Left ventricle myocardium inferior (tissue), 1 donor: ENCODE data around the gene PDK2. TPM values are rescaled to one million over a fixed set of nuclear protein-coding genes. Genes with fewer than 3 reads are reported as not detected.

Experiments used
- DNase-seq: peaks from one replicate; pipeline ENCODE4 v3.0.0-alpha.2; 2020
- H3K27ac ChIP-seq: fragments of 200-600 bp; replicated peaks from 2 replicates; pipeline ENCODE4 v1.8.0; 2021
- H3K27me3 ChIP-seq: fragments of 200-600 bp; 2 replicates; pipeline ENCODE4 v1.8.0; 2021; ENCODE audit warnings: low read depth
- H3K36me3 ChIP-seq: fragments of 200-600 bp; 2 replicates; pipeline ENCODE4 v1.8.0; 2021
- H3K4me1 ChIP-seq: fragments of 200-600 bp; 2 replicates; pipeline ENCODE4 v1.8.0; 2021
- H3K4me3 ChIP-seq: fragments of 200-600 bp; 2 replicates; pipeline ENCODE4 v1.8.0; 2021; ENCODE audit warnings: mild to moderate bottlenecking, moderate library complexity
- H3K9me3 ChIP-seq: fragments of 200-600 bp; replicated peaks from 2 replicates; pipeline ENCODE4 v1.8.0; 2021
- intact Hi-C: fragments of 100-400 bp; cut with micrococcal nuclease; formaldehyde crosslinking; loops from one replicate; pipeline ENCODE4 v1.11.0; 2022
- total RNA-seq: library from RNA; stranded (reverse); fragmentation: NEBNext Ultra II Directional; extraction: Animal tissue kit (Norgen Biotek cat#: 25700); gene quantifications from one replicate; pipeline ENCODE4 v1.2.1, GENCODE V29; 2021
- TF ChIP-seq, protein P1 (sequence below): fragments of 200-600 bp; IDR thresholded peaks from 2 replicates; pipeline ENCODE4 v1.8.0; 2021; ENCODE audit warnings: antibody characterized with exemption, mild to moderate bottlenecking, borderline replicate concordance
- donor health status: DM: no; HTN: yes; CAD: no; lungs with severe emphysema.

PDK2 gene
- total RNA-seq, 1 donor from 2014 or later = 206 TPM

- intact Hi-C loops = no loop called here
- peaks cover 4% of the 10 kb centered on the region for H3K27me3 ChIP-seq
- TF ChIP-seq, protein P1, sequence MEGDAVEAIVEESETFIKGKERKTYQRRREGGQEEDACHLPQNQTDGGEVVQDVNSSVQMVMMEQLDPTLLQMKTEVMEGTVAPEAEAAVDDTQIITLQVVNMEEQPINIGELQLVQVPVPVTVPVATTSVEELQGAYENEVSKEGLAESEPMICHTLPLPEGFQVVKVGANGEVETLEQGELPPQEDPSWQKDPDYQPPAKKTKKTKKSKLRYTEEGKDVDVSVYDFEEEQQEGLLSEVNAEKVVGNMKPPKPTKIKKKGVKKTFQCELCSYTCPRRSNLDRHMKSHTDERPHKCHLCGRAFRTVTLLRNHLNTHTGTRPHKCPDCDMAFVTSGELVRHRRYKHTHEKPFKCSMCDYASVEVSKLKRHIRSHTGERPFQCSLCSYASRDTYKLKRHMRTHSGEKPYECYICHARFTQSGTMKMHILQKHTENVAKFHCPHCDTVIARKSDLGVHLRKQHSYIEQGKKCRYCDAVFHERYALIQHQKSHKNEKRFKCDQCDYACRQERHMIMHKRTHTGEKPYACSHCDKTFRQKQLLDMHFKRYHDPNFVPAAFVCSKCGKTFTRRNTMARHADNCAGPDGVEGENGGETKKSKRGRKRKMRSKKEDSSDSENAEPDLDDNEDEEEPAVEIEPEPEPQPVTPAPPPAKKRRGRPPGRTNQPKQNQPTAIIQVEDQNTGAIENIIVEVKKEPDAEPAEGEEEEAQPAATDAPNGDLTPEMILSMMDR = no peak
- DNase-seq = no peak
- no peaks in the 10 kb centered on the region for H3K9me3 ChIP-seq
- no peak overlapping the region for H3K27ac ChIP-seq
- no peak overlapping the region for H3K4me3 ChIP-seq
- H3K36me3 ChIP-seq = no peaks in the 10 kb centered on the region
- H3K4me1 ChIP-seq = peaks cover 38% of the 10 kb centered on the region
These were observed 23.7 kb downstream of the PDK2 start for GRCh38 chr17:50118828-50119218.

- no peak for DNase-seq
- H3K4me1 ChIP-seq = peaks cover 25% of the 10 kb centered on the region
- no peak overlapping the region for H3K27ac ChIP-seq
- no peaks in the 10 kb centered on the region for H3K9me3 ChIP-seq
- TF ChIP-seq, protein P1 = no peak
- H3K4me3 ChIP-seq = no peak overlapping the region
- H3K36me3 ChIP-seq = no peaks in the 10 kb centered on the region
- H3K27me3 ChIP-seq = peaks cover 4% of the 10 kb centered on the region
- intact Hi-C loops = no loop called here
These were observed 25.5 kb downstream of the PDK2 start for GRCh38 chr17:50120475-50121253.

GRCh38 chr17:50122945-50123344 is 27.8 kb downstream of the PDK2 start:
- intact Hi-C loops = no loop called here
- no peak for DNase-seq
- Histone ChIP-seq H3K4me3 (no peak overlapping the region), H3K9me3 (no peaks in the 10 kb centered on the region), H3K27ac (no peak overlapping the region), H3K36me3 (no peaks in the 10 kb centered on the region), H3K4me1 (peaks cover 10% of the 10 kb centered on the region), H3K27me3 (no peaks in the 10 kb centered on the region)
- TF ChIP-seq, protein P1 = no peak

- Histone ChIP-seq H3K27ac (peak overlapping the region; percentile 46), H3K9me3 (no peaks in the 10 kb centered on the region), H3K36me3 (no peaks in the 10 kb centered on the region), H3K4me1 (peaks cover 14% of the 10 kb centered on the region), H3K27me3 (peaks cover 4% of the 10 kb centered on the region), H3K4me3 (no peak overlapping the region)
- no peak for DNase-seq
- intact Hi-C loops = no loop called here
- TF ChIP-seq, protein P1 = no peak
These were observed 28.6 kb downstream of the PDK2 start for GRCh38 chr17:50123649-50124349.

GRCh38 chr17:50125420-50125997 is 30.4 kb downstream of the PDK2 start:
- H3K4me1 ChIP-seq = peaks cover 31% of the 10 kb centered on the region
- no peak overlapping the region for H3K27ac ChIP-seq
- TF ChIP-seq, protein P1 = no peak
- H3K9me3 ChIP-seq = no peaks in the 10 kb centered on the region
- peaks cover 11% of the 10 kb centered on the region for H3K27me3 ChIP-seq
- H3K4me3 ChIP-seq = no peak overlapping the region
- no peak for DNase-seq
- H3K36me3 ChIP-seq = no peaks in the 10 kb centered on the region
- intact Hi-C loops = no loop called here
